PC-9 (cell line): ENCODE results near the gene GLYATL1B.

Experiments
- EZH2 ChIP-seq: fragments of 200-600 bp; sonication (generic); IDR thresholded peaks from 2 replicates; pipeline ENCODE4 v1.8.0; 2017; ENCODE audit warnings: antibody characterized with exemption, low read depth
- TF ChIP-seq, protein P1 (sequence below): fragments of 200-600 bp; sonication (generic); conservative IDR thresholded peaks from 2 replicates; pipeline ENCODE4 v1.6.1; 2017; ENCODE audit warnings: mixed run types, antibody characterized with exemption, mild to moderate bottlenecking, moderate library complexity

DNA sequence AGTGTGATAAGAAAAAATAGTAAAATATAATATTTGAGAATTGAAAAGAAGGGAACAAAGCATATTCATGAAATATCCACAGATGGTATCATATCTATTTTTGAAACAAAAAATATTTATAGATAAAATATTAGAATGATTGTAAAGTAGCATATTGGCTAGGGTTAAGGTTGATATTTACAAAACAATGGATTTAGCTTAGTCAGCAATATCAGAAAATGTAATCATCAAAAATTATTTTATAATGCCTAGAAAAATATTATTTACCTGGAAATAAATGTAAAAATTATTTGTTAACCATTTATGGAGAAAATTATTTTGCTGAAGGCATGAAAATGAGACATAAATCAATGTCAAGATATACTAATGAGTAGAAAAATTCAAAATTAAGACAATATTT lies 33.7 kb downstream of the GLYATL1B start:
- TF ChIP-seq, protein P1, sequence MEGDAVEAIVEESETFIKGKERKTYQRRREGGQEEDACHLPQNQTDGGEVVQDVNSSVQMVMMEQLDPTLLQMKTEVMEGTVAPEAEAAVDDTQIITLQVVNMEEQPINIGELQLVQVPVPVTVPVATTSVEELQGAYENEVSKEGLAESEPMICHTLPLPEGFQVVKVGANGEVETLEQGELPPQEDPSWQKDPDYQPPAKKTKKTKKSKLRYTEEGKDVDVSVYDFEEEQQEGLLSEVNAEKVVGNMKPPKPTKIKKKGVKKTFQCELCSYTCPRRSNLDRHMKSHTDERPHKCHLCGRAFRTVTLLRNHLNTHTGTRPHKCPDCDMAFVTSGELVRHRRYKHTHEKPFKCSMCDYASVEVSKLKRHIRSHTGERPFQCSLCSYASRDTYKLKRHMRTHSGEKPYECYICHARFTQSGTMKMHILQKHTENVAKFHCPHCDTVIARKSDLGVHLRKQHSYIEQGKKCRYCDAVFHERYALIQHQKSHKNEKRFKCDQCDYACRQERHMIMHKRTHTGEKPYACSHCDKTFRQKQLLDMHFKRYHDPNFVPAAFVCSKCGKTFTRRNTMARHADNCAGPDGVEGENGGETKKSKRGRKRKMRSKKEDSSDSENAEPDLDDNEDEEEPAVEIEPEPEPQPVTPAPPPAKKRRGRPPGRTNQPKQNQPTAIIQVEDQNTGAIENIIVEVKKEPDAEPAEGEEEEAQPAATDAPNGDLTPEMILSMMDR = no peak
- TF ChIP-seq EZH2 = no peak
